Keratinocyte (primary cell): ENCODE measurements around the gene LPIN1. TPM values are rescaled to one million over a fixed set of nuclear protein-coding genes. Genes with fewer than 3 reads are reported as not detected.

Experiments
- DNase-seq: peaks from one replicate; pipeline ENCODE4 v3.0.0-alpha.2; 2011; ENCODE audit warnings: low read depth, missing footprints, low spot score
- FAIRE-seq: peaks from 2 replicates; lab custom pipeline; 2011; peaks lifted over from hg19 to GRCh38; lab: Jason Lieb, UNC
- H2AFZ ChIP-seq: 2 replicates; pipeline ENCODE4 v1.6.0; 2012; ENCODE audit warnings: low read length, control low read depth, inconsistent platforms; ENCODE audit not compliant: control insufficient read depth
- H3K27ac ChIP-seq: 2 replicates; pipeline ENCODE4 v1.5.1; 2011; ENCODE audit warnings: low read length; ENCODE audit not compliant: control insufficient read depth, insufficient read depth
- H3K27me3 ChIP-seq: 3 replicates; pipeline ENCODE4 v1.6.0; 2011; ENCODE audit warnings: low read length; ENCODE audit not compliant: control insufficient read depth, insufficient read depth; ENCODE audit errors: extremely low read depth
- H3K36me3 ChIP-seq, 2 experiments: 2 replicates in 1 of 2; 3 replicates in 1 of 2; pipeline ENCODE4 v1.5.1; 2011; ENCODE audit warnings: low read length in 2 of 2, mild to moderate bottlenecking in 1 of 2; ENCODE audit not compliant: control insufficient read depth in 2 of 2, insufficient read depth in 2 of 2; ENCODE audit errors: extremely low read depth in 1 of 2
- H3K4me1 ChIP-seq: 3 replicates; pipeline ENCODE4 v1.5.1; 2011; ENCODE audit warnings: low read length; ENCODE audit not compliant: control insufficient read depth, insufficient read depth; ENCODE audit errors: extremely low read depth
- H3K4me2 ChIP-seq: 3 replicates; pipeline ENCODE4 v1.6.0; 2011; ENCODE audit warnings: low read depth, low read length; ENCODE audit not compliant: control insufficient read depth, insufficient read depth; ENCODE audit errors: extremely low read depth
- H3K4me3 ChIP-seq, 3 experiments: fragments of 200-600 bp in 1 of 3; sonication (generic) in 1 of 3; 2 replicates in 2 of 3; 3 replicates in 1 of 3; pipeline ENCODE4 v1.5.1; 2011 to 2016; ENCODE audit warnings: low read length in 3 of 3, mild to moderate bottlenecking in 3 of 3, control low read depth in 2 of 3, inconsistent platforms in 1 of 3, low read depth in 1 of 3, mixed read lengths in 1 of 3, mixed run types in 1 of 3, moderate library complexity in 1 of 3; ENCODE audit not compliant: control insufficient read depth in 2 of 3, insufficient read depth in 2 of 3; ENCODE audit errors: extremely low read depth in 1 of 3
- H3K79me2 ChIP-seq: 2 replicates; pipeline ENCODE4 v1.6.0; 2012; ENCODE audit warnings: low read length; ENCODE audit not compliant: control insufficient read depth, insufficient read depth
- H3K9ac ChIP-seq: 3 replicates; pipeline ENCODE4 v1.6.0; 2011; ENCODE audit warnings: low read length; ENCODE audit not compliant: control insufficient read depth, insufficient read depth; ENCODE audit errors: extremely low read depth
- H3K9me1 ChIP-seq: 3 replicates; pipeline ENCODE4 v1.6.0; 2011; ENCODE audit warnings: low read length; ENCODE audit not compliant: control insufficient read depth, insufficient read depth; ENCODE audit errors: extremely low read depth
- H3K9me3 ChIP-seq: 2 replicates; pipeline ENCODE4 v1.5.1; 2012; ENCODE audit warnings: low read depth, low read length; ENCODE audit not compliant: control insufficient read depth
- H4K20me1 ChIP-seq: 3 replicates; pipeline ENCODE4 v1.6.0; 2011; ENCODE audit warnings: low read length; ENCODE audit not compliant: control insufficient read depth, insufficient read depth; ENCODE audit errors: extremely low read depth
- CTCF ChIP-seq, 3 experiments: IDR thresholded peaks in 1 of 3; conservative IDR thresholded peaks in 1 of 3; optimal IDR thresholded peaks in 1 of 3; 2 replicates in 2 of 3; 3 replicates in 1 of 3; pipeline versions ENCODE3 to v1.5.1; 2011; ENCODE audit warnings: low read length in 3 of 3, mild to moderate bottlenecking in 3 of 3, moderate library complexity in 2 of 3, control low read depth in 1 of 3, inconsistent platforms in 1 of 3; ENCODE audit not compliant: insufficient read depth in 2 of 3; ENCODE audit errors: extremely low read depth in 1 of 3
- EZH2 ChIP-seq: IDR thresholded peaks from one replicate; pipeline ENCODE4 v1.6.1; 2012; ENCODE audit warnings: inconsistent platforms, mild to moderate bottlenecking, low read length, moderate library complexity
- dilution Hi-C: fragments of 300-500 bp; cut with MboI; formaldehyde crosslinking; loops from one replicate; pipeline ENCODE4 v1.7.0; 2020; ENCODE audit warnings: low sequenced_read_pairs; ENCODE audit not compliant: extremely low pct_ligation_motif_present
- polyA plus RNA-seq, 5 experiments: library from polyadenylated mRNA; depleted of rRNA in 3 of 5; stranded (reverse) in 3 of 5; stranded (forward) in 1 of 5; unstranded in 1 of 5; fragments of >200 nt; gene quantifications; 1 replicate in 1 of 5; 2 replicates in 3 of 5; 3 replicates in 1 of 5; pipeline versions ENCODE4 v1.2.1 to v1.2.3, GENCODE V29; 2011 to 2012; ENCODE audit warnings: missing spikeins in 2 of 5, low read depth in 1 of 5, low replicate concordance in 1 of 5

Gene LPIN1
- polyA plus RNA-seq, 1 donor (not counting 4 experiments of a cell fraction or from before 2014, with no cell fraction given): 79.6 TPM

GRCh38 chr2:11720752-11721151, 25.7 kb upstream of the LPIN1 start:
- dilution Hi-C loops: no loop called here
- no peak for FAIRE-seq

DNA sequence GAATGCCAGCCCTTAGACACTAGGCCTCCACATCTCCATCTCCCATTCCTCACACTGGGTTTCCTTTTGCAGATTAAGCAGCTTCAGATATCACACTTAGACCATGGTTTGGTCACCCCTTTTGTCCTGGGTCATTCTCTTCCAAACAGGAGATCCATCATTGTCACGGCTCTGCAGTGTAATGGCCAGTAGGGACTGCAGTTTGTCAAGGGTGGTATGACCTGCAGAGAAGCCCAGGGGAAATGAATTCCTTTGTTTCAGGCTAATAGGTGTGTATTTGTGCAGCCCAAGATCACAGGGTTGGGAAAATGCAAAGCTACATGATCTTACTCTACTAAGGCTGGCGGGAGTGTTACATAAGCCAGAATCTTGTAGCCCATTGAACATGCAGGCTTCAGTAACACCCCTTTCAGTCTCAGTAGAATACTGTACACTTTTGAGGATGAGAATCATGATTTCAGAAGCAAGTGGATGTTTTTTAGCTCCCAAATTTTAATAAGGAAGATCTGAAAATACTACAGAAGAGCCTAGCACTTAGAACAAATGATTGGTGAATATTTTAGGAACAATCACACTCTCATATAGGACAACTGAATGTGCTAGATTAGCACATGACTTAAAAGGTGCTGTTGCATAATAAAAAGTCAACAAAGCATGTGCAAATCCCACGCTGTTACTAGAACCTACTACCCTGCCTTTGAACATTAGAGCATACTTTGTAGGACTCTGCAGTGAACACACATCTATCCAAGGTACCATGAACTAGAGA, 24.0 kb upstream of the LPIN1 start:
- no peak overlapping the region for H3K9ac ChIP-seq
- no peak for FAIRE-seq
- TF ChIP-seq EZH2 (no peak), CTCF (optimal IDR thresholded peaks at IDR 0.05 in 1 of 3, IDR thresholded peaks at IDR 0.05 in 1 of 3, conservative IDR thresholded peaks at IDR 0.05 in 1 of 3; ENCODE audit: extremely low read depth in 1 of 3, insufficient read depth in 2 of 3, low read length in 3 of 3) (no peak)
- peaks cover 46% of the 10 kb centered on the region for H3K27me3 ChIP-seq
- H3K4me2 ChIP-seq: no peak overlapping the region
- no peaks in the 10 kb centered on the region for H3K79me2 ChIP-seq
- dilution Hi-C loops: no loop called here
- H3K27ac ChIP-seq: no peak overlapping the region
- H2AFZ ChIP-seq: no peak overlapping the region
- H3K9me1 ChIP-seq: no peaks in the 10 kb centered on the region
- H3K4me1 ChIP-seq: no peaks in the 10 kb centered on the region
- H4K20me1 ChIP-seq: no peaks in the 10 kb centered on the region
- no peaks in the 10 kb centered on the region for H3K9me3 ChIP-seq
- no peaks in the 10 kb centered on the region for H3K36me3 ChIP-seq
- no peak overlapping the region for H3K4me3 ChIP-seq
- no peak for DNase-seq

More at GRCh38 chr2:11720752-11721151, 25.7 kb upstream of the LPIN1 start:
- Histone ChIP-seq H3K4me2 (no peak overlapping the region), H3K4me1 (no peaks in the 10 kb centered on the region), H3K36me3 (no peaks in the 10 kb centered on the region), H3K79me2 (no peaks in the 10 kb centered on the region), H4K20me1 (no peaks in the 10 kb centered on the region), H3K4me3 (no peak overlapping the region), H3K9me1 (no peaks in the 10 kb centered on the region), H3K9me3 (no peaks in the 10 kb centered on the region), H2AFZ (no peak overlapping the region), H3K27ac (no peak overlapping the region), H3K27me3 (peaks cover 44% of the 10 kb centered on the region), H3K9ac (no peak overlapping the region)
- DNase-seq: no peak
- TF ChIP-seq CTCF (optimal IDR thresholded peaks at IDR 0.05 in 1 of 3, IDR thresholded peaks at IDR 0.05 in 1 of 3, conservative IDR thresholded peaks at IDR 0.05 in 1 of 3; ENCODE audit: extremely low read depth in 1 of 3, insufficient read depth in 2 of 3, low read length in 3 of 3): no peak
- TF ChIP-seq EZH2: no peak
